HG03196 (cell line): ENCODE data around the gene CNR2.
"Not testable (repeated sequence)": the region's sequence is repeated elsewhere in the genome, so short reads cannot be mapped to it uniquely, and the experiment has no call there.

ENCODE experiments used
- ATAC-seq: cut with Tn5 transposase; IDR thresholded peaks from one replicate; pipeline ENCODE4 v1.9.1; 2021; ENCODE audit not compliant: unreplicated experiment

Gene CNR2

DNA sequence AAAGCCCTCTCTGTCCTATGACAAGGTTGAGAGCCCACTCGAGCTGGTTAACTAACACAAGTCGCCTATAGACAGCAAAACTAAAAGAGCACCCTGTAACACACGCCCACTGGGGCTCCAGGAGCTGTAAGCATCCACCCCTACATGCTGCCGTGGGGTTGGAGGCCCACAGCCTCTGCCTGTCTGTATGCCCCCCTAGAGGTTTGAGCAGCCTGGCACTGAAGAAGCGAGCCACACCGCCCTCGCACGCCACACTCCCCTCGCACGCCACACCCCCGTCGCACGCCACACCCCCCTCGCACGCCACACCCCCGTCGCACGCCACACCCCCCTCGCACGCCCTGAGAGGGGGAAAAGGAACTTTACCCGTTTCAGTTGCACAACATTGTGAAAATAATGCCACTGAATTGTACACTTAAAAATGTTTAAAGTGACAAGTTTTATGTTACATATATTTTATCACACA, 74.7 kb downstream of the CNR2 start:
- ATAC-seq, result peak; percentile 71

GRCh38 chr1:23837908-23838307, 75.3 kb downstream of the CNR2 start:
- ATAC-seq, result no peak

DNA sequence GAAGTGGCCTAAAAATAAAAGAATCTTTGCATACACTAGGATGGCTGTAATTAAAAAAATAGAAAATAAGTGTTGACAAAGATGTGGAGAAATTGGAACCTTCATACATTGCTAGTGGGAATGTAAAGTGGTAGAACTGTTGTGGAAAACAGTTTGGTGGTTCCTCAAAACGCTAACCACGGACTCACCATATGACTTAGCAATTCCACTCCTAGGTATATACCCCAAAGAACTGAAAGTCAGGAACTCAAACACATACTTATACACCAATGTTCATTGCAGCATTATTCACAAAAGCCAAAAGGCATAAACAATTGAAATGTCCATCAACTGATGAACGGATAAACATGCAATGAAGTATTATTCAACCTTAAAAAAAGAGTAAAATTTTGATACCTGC, 77.1 kb downstream of the CNR2 start:
- ATAC-seq, result no peak

- not testable (repeated sequence) for ATAC-seq
Observed at GRCh38 chr1:23834156-23834555, 79.0 kb downstream of the CNR2 start.

GRCh38 chr1:23827717-23828116, 85.4 kb downstream of the CNR2 start:
- ATAC-seq, result no peak

- not testable (repeated sequence) for ATAC-seq
Observed at GRCh38 chr1:23826590-23826989, 86.6 kb downstream of the CNR2 start.

DNA sequence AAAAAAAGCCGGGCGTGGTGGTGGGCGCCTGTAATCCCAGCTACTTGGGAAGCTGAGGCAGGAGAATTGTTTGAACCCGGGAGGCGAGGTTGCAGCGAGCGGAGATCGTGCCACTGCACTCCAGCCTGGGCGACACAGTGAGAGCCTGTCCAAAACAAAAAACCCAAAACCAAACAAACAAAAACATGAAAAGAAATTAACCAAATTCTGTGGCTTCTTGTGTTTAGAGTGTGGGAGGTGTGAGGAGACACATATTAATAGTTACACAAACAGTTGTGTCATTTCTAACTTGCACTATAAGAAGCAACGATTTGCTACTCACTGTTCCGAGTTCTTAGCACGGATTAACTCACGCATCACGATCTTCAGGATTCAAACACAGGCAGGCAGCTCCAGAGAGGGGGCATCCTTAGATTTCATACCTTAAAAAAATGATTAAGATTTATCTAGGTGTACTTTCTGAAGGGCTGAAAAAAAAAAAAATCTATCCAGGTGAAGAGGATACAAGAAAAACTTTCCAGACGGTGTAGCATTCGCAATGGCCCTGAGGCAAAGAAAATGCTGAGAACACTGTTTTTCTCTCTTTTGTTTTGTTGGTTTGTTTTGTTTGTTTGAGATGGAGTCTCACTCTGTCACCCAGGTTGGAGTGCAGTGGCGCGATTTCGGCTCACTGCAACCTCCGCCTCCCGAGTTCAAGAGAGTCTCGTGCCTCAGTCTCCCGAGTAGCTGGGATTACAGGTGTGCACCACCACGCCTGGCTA, 87.2 kb downstream of the CNR2 start:
- no peak for ATAC-seq

DNA sequence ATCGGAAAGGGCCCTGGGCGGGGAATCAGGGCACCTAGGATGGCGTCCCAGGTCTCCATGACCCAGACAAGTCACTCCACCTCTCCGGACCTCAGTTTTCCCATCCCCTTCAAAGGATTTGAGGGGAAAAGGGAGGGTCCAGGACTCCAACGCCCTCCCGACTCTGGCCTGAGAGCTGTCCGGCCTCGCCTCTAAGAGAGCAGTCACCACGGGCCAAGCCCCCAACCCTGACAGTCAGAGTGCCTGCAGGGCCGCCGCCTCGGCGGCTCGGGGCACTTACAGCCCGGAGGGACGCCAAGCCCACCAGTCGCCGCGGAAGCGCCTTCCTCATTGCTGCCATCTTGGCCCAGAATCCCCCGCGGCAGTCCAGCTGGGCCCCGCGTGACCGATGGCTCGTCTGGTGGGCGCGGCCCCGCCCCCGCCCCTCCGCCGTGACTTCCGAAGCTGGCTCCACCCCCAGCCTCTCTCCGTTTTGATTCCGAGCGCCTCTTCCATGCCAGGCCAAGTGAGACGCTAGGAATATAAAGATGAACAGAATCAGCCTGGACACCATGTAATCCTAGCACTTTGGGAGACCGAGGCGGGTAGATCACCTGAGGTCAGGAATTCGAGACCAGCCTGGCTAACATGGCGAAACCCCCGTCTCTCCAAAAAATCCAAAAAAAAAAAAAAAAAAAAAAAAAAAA, 87.9 kb downstream of the CNR2 start, which contains the start of gene HMGCL:
TSS of gene HMGCL (minus strand) at position 354 of the 686 bp plus-strand sequence. CDS start at position 340, 14 bp downstream.
- ATAC-seq, result peak; percentile 74

GRCh38 chr1:23824711-23825075, 88.5 kb downstream of the CNR2 start:
- no peak for ATAC-seq

DNA sequence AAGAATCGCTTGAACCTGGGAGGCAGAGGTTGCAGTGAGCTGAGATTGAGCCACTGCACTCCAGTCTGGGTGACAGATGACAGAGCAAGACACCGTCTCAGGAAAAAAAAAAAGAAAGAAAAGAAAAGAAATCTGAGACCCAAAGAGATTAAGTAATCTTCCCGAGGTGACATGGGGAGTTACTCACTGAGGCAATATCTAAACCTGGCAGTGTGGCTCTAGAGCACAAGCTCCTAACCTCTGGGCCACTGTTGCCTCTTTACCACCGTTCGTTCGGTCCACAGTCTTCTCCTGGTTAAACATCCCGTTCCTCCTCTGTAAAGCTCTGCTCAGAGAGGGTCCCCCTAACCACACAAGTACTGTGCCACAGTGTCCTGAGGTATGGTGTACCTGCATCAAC, 89.4 kb downstream of the CNR2 start:
- no peak for ATAC-seq
